ENCODE measurements around the gene EDAR. TPM values are rescaled to one million over a fixed set of nuclear protein-coding genes. Genes with fewer than 3 reads are reported as not detected.

The EDAR gene
- total RNA-seq, 1 experiment from 2014 or later: not detected

DNA sequence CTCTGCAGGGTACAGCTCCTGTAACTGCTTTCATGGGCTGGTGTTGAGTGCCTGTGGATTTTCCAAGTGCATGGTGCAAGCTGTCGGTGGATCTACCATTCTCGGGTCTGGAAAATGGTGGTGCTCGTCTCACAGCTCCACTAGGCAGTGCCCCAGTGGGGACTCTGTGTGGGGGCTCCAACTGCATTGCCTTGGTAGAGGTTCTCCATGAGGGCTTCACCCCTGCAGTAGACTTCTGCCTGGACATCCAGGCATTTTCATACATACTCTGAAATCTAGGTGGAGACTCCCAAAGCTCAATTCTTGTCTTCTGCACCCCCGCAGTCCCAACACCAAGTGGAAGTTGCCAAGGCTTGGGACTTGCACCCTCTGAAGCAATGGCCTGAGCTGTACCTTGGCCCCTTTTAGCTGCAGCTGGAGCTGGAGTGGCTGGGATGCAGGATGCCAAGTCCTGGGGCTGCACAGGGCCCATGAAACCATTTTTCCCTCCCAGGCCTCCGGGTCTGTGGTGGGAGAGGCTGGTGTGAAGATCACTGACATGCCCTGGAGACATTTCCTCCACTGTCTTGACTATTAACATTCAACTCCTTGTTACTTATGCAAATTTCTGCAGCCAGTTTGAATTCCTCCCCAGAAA, 41.6 kb downstream of the EDAR start:
- no peak for DNase-seq (ENCODE audit: low read depth)
- in situ Hi-C loops (cut with HindIII; ENCODE audit: low pct_unique_long_range_greater_than_20kb, low sequenced_read_pairs): no loop called here

DNA sequence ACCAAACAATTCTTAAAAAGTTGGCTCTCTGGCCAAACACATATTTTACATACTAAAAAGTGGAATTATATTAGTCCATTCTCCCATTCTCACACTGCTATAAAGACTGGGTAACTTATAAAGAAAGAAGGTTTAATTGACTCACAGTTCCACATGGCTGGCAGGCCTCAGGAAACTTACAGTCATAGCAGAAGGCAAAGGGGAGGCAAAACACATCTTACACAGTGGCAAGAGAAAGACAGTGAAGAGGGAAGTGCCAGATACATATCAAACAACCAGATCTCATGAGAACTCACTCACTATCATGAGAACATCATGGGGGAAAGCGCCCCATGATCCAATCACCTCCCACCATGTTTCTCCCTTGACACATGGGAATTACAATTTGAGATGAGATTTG, 42.6 kb downstream of the EDAR start:
- in situ Hi-C loops (cut with HindIII; ENCODE audit: low pct_unique_long_range_greater_than_20kb, low sequenced_read_pairs): no loop called here
- DNase-seq (ENCODE audit: low read depth): no peak

DNA sequence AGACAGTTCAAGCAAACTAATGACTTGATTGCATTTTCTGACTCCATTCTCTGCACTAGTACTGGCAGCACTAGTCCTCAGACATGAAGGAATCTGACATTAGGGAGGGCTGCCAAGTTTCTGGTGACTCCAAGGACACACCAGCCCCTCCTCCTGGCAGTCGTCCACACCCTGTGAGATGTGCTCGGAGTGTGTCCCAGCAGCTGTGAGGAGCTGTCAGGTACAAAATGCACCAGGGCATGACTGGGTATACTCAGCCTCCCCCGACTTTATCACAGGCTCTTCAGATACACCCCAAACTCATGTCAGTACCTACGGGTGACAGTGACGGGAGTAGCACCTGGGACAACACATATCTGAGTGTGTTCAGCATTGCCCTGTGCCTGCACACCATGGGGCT, 43.1 kb downstream of the EDAR start:
- in situ Hi-C loops (cut with HindIII; ENCODE audit: low pct_unique_long_range_greater_than_20kb, low sequenced_read_pairs): no loop called here

DNA sequence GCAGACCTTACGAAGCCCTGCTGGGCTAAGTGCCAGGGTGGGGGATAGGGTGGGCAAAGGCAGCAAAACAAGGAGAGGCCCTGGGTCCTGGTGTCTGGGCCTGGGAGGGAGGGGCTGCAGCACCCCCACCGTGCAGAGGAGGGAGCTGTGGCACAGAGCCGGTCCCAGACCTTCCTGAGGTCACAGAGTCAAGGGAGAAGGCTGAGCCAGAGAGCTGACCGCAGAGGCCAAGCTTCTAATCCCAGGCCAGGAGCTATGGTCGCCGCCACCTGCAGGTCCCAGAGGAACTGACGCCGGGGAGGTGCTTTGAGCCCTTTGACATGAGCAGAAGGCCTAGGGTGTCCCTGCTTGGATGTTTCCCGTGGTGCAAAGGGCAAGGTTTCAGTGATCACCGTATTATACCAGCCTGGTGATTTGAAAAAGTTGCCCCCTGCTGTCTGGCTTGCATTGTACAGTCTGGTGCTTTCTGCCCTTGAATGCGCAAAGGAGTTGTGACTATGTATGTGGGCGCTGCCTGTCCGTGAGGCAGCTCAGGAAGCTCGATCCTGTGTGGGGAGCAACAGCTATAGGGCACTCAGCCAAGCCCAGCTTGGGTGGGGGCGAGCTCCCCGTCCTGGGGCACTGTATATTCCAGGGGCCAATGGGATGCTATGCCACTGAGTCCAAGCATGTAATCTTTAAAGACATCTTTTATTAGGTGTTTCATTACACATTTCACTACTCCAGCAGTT, 44.3 kb downstream of the EDAR start:
- in situ Hi-C loops (cut with HindIII; ENCODE audit: low pct_unique_long_range_greater_than_20kb, low sequenced_read_pairs): no loop called here
- no peak for DNase-seq (ENCODE audit: low read depth)

More for the DNA sequence above, 43.1 kb downstream of the EDAR start:
- no peak for DNase-seq (ENCODE audit: low read depth)

DNA sequence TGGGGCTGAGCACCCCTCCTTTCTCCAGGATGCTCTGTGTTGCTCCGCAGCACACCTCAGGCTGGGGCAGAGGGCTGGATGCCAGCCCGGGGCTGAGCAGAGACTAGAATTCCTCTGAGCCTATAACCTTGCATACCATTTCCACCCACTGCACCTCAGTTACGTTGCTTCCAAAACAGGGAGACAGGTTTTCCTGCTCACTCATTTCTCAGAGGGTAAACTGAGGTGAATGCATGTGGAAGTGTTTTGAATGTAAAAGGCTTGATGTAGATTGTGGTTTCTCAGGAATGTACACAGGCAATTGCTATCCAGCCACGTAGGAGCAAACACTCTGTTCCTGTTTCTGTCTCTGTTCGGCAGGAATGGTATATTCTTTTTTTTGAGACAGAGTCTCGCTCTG, 45.3 kb downstream of the EDAR start:
- in situ Hi-C loops (cut with HindIII; ENCODE audit: low pct_unique_long_range_greater_than_20kb, low sequenced_read_pairs): no loop called here

DNA sequence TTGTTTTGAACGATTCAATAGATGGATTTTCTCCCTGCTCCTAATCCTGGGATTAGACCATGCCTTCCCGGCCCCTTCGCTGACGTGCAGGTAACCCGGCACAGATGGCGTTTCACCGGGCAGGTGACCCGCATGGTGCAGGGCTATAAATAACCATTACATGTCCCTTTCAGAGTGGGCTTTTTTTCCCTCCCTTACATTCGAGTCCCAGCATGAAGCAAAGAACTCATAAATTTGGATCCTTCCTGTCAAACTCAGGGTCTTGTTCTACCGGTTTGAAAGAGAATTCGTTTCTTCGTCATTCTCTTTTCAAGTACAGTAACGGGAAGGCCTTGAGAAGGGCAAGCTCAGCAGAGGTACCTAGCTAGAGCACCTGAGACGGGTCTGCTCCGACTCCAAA, 46.1 kb downstream of the EDAR start:
- in situ Hi-C loops (cut with HindIII; ENCODE audit: low pct_unique_long_range_greater_than_20kb, low sequenced_read_pairs): no loop called here
- no peak for DNase-seq (ENCODE audit: low read depth)

More for the DNA sequence above, 45.3 kb downstream of the EDAR start:
- no peak for DNase-seq (ENCODE audit: low read depth)

DNA sequence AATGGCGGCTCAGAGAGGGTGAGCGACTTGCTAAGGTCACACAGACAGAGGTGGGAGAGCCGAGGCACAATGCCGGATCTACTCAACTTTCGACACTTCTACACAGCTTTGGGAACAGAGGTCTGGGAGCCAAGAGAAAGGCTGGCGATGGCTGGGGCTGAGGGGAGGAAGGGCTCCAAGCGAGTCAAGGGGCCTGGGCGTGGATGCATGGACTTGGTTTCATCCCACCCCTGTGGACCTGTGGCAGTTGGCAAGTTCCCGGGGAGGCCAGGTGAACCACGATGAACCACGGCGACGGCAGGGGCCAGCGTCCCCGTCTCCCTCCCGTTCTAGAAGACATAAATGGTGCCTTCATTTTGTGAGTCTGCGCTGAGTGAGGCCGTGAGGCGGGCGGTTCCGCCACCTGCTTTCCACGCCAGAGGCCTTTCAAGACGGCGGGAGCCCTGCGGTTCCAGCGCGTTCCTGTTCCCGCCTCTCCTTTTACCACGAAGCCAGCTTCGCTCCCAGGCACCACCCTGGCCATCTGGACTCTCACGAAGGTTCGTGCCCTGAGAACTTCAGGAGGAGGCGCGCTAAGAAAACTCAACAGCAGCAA, 46.7 kb downstream of the EDAR start:
- no peak for DNase-seq (ENCODE audit: low read depth)
- in situ Hi-C loops (cut with HindIII; ENCODE audit: low pct_unique_long_range_greater_than_20kb, low sequenced_read_pairs): no loop called here

DNA sequence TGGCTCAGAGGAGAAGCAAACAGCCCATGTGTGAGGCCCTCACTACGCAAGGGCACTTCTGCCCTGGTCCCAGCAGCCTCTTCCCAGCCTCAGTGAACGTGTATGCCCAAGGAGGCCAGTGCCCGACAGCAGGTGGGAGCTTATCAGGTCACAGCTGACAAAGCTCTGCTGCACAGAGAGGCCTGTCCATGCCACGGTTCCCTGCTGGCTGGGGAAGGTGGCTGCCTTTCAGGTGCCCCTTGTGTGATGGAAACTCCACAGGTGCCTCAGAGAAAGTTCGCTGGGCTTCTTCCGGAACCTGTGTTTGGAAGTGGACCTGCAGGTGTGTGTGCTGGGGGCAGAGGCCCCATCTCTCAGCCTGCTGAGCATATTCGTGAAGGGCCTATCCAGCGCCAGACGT, 47.3 kb downstream of the EDAR start:
- no peak for DNase-seq (ENCODE audit: low read depth)
- in situ Hi-C loops (cut with HindIII; ENCODE audit: low pct_unique_long_range_greater_than_20kb, low sequenced_read_pairs): no loop called here

DNA sequence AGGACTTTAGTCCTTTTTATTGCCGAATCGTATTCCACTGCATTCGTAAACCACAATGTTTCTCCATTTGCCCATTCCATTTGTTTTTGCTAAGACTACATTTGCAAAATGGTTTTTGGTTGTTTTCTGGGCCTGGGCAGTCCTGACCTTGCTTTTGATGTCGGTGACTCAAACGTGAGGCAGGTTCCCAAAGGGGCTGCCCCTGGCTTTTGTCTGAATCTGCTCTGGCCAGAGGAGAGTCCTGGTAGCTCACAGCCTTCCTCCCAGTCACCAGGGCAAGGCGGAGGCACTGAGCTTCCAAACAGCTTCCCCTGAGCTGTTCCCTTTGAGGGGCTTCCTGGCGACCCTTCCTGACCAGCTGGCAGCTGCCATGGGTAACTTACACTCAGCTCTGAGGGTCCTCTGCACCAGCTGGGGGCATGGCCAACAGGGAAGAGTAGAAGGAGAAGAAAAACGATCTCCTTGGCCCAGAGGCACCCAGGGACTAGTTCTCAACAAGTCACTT, 47.8 kb downstream of the EDAR start:
- no peak for DNase-seq (ENCODE audit: low read depth)
- in situ Hi-C loops (cut with HindIII; ENCODE audit: low pct_unique_long_range_greater_than_20kb, low sequenced_read_pairs): no loop called here

DNA sequence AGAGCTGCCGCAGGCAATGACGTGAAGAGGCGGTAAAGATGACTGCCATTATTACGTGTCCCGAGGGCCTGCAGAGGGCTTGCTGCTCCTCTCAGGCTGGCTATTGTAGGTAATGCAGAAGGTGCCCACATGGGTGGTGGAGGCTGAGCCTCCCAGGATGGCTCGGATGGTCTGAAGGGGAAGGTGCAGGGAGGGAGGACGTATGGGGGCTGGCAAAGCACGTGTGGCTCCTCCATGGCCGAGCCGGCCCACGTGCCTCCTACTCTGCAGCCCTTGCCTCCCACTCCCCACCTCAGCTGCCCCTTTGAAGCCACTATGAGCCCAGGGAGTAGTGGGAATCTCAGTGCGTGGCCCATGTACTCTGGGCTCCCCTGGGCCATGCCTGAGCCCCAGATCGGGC, 48.9 kb downstream of the EDAR start:
- in situ Hi-C loops (cut with HindIII; ENCODE audit: low pct_unique_long_range_greater_than_20kb, low sequenced_read_pairs): no loop called here

DNA sequence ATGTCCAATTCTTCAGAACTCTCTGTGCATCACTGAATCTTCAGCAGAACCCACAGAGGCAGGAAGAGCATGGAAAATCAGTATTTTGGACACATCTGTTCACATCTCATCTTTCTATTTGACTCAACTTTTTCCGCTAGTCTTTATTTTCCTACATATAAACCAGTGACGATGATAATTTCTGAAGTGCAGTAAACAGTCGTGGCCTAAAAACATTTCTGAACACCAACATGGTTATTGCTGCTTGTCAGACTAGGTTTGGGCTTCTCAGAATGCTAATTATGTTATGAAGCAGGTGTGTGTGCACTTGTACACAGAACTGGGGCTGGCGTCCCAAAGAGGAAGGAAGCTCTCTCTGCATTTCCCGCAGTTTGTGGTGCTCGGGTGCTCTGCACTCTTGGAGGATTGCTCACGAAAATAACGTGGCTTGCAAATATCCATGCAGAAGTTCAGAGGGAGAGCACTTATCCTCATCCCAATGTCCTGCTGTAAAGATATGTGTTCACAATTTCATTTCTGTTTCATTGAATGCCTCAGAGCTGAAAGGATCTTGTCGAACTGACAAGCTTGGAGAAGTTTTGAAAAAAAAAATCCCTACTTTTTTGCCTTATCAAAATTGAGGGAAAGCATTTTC, 50.8 kb downstream of the EDAR start:
- in situ Hi-C loops (cut with HindIII; ENCODE audit: low pct_unique_long_range_greater_than_20kb, low sequenced_read_pairs): no loop called here
- DNase-seq (ENCODE audit: low read depth): no peak

More for the DNA sequence above, 48.9 kb downstream of the EDAR start:
- no peak for DNase-seq (ENCODE audit: low read depth)

DNA sequence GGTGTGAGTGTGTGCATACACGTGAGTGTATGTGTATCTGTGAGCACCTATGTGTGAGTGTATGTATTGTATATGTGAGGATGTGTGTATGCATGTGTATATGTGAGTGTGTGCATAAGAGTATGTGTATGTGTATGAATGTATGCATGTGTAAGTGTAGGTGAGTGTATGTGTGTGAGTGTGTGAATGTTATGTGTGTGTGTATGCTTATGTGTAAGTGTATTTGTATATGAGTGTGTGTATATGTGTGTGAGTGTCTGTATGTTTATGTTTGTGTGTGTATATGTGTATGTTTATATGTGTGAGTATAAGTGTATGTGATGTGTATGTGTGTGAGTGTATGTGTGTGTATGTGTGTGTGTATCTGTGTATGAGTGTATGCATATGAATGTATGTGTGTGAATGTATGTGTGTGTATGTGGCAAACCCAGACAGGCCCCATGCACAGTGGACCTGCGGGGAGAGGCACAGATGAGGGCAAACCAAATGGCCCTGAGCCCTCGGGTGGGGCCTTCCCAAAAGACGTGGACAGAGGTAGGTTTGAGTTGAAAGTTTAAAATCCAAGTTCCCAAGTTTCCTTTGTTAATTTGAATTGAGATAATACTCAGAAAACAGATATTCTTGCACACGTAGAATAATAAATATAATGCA, 51.5 kb downstream of the EDAR start:
- no peak for DNase-seq (ENCODE audit: low read depth)
- in situ Hi-C loops (cut with HindIII; ENCODE audit: low pct_unique_long_range_greater_than_20kb, low sequenced_read_pairs): no loop called here

DNA sequence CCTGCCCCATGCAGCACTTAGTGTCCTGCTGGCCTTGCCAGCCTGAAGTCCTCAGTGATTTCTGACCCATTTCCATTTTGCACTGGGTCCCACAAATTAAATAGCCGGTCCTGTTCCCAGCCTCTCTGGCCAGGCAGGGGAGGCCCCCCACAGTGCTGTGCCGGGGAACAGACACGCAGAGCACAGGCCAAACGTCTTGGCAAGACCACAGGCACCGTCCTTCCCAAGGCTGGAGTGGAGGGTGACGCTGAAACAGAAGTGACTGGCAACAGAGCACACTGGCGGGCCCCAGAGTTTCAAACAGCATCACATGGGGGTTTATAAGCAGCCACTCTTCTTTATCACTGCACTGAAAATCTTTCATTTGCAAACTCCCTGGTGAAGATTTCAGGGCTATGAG, 52.2 kb downstream of the EDAR start:
- in situ Hi-C loops (cut with HindIII; ENCODE audit: low pct_unique_long_range_greater_than_20kb, low sequenced_read_pairs): no loop called here
- DNase-seq (ENCODE audit: low read depth): no peak

DNA sequence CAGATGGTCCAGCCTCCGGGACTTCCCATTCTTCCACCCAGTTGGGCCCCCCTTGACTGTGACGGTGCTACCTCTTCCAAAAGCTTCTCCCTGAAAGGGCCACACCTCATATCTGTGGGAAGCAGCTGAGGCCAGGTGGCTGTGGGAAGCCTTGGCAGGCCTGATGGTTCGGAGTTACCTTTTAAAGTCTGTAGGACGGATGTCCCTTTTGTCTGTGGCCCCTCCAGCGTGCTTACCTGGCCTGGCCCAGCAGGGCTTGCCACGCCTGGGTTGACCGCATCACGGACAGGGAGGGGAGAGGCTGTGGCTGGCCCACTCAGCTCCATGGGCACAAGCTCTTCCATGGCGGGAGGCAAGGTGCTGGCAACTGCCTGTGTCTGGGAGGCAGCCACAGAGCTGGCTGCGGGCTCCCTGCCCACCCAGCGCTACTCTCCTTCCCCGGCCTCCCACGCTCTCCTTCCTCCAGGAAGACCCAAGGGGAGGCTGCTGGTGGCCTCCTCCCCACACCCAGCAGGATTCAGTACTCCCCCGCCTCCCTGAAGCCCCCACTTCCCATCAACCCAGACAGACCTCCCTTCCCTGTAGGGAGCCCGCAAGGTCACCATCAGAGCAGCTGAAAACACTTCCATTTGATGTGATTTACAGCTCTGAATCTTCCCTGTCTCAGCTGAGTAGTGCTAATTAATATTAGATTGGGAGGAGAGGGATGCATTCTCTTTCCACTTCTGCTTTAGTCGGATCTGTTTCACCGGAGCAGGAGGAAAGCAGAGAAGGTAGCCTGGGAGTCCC, 52.8 kb downstream of the EDAR start:
- no peak for DNase-seq (ENCODE audit: low read depth)
- in situ Hi-C loops (cut with HindIII; ENCODE audit: low pct_unique_long_range_greater_than_20kb, low sequenced_read_pairs): no loop called here

DNA sequence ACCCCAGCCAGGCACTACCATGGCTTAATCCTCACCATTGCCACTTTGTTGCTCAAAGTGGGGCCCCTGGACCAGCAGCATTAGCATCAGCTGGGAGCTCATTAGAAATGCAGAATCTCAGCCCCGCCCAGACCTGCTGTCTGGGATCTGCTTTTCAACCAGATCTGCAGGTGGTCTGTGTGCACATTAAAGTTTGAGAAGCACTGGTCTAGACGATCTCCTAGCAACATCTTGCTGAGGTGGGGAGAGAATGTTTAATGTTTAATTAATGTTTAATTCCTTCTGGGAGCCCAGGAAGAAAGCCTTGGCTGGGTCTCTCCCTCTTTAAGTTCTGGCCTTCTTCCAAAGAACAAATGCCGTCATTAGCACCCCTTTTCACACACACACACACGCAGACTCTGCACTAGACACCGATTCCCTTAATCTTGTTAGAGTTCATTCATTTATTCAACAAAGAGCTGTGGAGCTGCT, 53.7 kb downstream of the EDAR start:
- in situ Hi-C loops (cut with HindIII; ENCODE audit: low pct_unique_long_range_greater_than_20kb, low sequenced_read_pairs): no loop called here
- peak; percentile 14 for DNase-seq (ENCODE audit: low read depth)

DNA sequence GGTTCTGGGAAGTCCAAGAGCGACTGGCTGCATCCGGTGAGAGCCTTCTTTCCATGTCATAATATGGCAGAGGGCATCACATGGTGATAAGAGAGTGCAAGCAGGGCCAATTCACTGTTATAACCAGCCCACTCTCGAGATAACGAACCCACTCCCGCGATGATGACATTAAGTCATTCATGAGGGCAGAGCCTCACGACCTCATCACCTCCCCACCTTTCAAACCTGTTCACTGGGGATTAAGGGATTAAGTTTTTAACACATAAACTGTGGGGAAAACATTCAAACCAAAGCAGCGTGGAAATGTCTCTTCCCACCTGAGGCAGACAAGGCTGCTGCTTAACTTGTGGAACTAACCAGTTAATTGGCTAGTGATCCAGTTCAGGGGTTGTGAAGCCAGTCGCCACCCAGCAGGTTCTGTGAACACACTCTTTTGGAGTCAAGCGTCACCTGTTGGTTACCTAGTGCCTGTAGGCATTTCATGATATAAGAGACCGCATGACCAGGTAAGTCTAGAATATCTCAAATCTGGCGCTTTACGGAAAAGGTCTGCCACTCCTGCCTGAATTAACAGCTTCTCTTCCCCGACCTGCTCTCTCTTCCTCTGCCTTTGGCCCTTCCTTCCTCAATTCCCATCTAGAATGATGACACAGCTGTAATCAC, 54.3 kb downstream of the EDAR start:
- in situ Hi-C loops (cut with HindIII; ENCODE audit: low pct_unique_long_range_greater_than_20kb, low sequenced_read_pairs): no loop called here
- no peak for DNase-seq (ENCODE audit: low read depth)

DNA sequence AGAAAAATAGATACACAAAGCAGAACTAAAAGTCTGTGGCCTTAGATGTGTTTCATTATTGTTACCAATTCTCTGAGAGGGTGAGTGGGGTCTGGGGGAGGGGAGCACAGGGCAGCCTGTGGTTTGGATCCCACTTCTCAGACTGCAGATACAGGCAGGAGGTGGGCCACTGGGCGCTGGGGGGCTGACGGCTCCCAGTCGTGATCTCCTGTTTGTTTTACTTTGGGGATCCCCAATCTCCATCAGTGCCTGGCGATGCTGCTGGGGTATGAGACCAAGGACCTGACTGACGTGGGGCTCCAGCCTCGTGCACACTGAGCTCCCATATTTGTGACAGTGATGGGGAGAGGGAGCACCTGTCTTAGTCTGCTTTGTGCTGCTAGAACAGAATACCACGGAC, 54.9 kb downstream of the EDAR start:
- in situ Hi-C loops (cut with HindIII; ENCODE audit: low pct_unique_long_range_greater_than_20kb, low sequenced_read_pairs): no loop called here
- no peak for DNase-seq (ENCODE audit: low read depth)

Data from Caki2 (cell line).